ENCODE results near the gene LZTFL1.
"Not testable (repeated sequence)": the region's sequence is repeated elsewhere in the genome, so short reads cannot be mapped to it uniquely, and the experiment has no call there.

The LZTFL1 gene

DNA sequence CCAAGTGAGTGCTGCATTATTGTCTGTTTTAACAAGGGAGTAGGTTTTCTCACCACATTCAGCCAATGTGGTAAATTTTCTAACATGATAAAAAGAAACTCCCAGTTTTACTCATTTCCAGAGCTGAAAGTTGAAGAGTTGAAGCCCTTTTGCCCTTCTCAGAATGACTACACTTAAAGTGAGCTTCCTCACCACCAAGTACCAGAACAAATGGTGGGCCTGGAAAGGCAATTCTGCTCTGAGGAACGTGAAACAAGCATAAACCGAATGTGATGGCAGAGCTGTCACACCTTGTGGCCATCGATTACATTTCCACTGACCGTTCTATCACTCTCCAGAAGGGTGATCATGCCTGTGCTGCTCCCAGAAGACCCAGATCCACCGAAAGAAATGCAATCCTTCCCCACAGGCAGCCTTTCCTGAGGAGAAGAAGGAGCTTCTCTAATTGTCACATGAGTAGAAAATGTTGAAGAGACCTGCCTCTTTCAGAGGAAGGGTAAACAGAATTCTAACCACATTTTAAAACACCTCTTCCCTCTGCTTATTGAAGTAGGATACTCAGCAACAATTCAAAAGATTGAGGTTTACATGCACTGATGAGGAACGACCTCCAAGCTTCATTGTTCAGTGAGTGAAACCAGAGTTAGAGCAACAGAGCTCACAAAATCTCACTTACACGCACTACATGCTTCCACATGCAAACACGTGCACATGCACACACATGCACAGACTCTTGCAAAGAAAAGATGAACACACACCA is 23.0 kb upstream of the LZTFL1 start:
- no peak for DNase-seq

GRCh38 chr3:45861043-45861719 is 19.3 kb upstream of the LZTFL1 start:
- DNase-seq, result no peak

- no peak for DNase-seq
Measured at GRCh38 chr3:45860481-45860880, 18.6 kb upstream of the LZTFL1 start.

GRCh38 chr3:45858809-45859543 is 17.1 kb upstream of the LZTFL1 start:
- no peak for DNase-seq

DNA sequence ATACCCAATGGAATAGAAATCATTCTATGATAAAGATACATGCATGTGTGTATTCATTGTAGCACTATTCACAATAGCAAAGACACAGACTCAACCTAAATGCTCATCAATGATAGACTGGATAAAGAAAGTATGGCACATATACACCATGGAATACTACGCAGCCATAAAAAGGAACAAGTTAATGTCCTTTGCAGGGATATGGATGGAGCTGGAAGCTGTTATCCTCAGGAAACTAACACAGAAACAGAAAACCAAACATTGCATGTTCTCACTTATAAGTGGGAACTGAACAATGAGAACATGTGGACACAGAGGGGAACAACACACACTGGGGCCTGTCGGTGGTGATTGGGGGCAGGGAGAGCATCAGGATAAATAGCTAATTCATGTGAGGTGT is 15.1 kb upstream of the LZTFL1 start:
- DNase-seq, result not testable (repeated sequence)

- DNase-seq, result not testable (repeated sequence)
Measured at GRCh38 chr3:45856323-45856722, 14.4 kb upstream of the LZTFL1 start.

- DNase-seq, result no peak
Measured at GRCh38 chr3:45852828-45853227, 10.9 kb upstream of the LZTFL1 start.

DNA sequence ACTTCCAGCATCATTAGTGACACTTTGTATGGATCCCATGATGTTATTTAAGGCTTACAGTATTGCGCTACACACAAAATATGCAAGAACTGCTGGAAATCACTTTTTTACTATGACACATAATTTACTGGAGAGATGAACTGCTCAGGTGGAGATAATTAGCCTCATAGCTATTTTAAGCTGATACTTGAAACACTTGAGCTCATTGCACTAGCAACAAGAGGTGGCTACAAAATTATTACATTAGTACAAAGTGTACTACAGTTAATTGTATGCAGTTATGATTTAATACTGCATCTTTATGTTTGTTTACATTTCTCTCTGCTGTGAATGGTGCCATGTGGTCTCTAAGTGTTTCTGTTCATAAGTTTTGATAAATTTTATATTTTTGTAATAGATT is 6.5 kb upstream of the LZTFL1 start:
- no peak for DNase-seq

DNA sequence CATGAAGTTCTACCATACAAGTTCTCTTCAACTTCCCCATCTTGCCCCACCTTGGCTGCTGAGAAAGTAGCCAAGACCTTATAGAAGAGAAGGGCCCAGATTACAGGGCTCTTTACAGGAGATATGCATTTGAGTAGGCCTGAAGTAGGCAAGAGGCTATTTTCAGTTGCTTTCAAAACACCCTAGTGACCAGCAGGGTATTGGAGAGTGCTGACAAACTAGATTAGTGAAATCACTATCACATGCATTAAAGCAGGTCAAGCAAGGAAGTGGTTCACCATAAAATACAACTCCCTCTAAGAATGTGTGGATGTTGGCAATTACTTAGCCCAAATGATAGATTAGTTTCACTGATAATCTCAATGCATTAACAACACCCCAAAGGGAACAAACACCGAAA is 2.7 kb upstream of the LZTFL1 start:
- no peak for DNase-seq

GRCh38 chr3:45842851-45843625 is 1.1 kb upstream of the LZTFL1 start:
- no peak for DNase-seq

DNA sequence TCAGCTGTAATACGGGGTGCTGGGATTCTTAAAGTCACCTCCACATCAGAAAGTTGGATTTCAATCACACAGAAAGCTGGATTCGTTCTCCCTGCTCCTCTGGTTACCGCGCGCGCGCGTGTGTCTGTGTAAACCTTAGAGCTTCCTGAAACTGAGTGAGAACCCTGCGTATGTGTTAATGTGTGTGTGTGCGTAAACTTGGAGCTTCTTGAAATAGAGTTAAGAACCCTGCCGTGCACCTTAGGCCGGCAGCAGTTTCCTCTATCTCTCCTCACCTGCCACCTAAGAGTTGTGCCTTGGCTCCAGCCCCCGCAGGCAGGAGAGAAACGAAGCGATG is 531 bp downstream of the LZTFL1 start:
- no peak for DNase-seq

DNA sequence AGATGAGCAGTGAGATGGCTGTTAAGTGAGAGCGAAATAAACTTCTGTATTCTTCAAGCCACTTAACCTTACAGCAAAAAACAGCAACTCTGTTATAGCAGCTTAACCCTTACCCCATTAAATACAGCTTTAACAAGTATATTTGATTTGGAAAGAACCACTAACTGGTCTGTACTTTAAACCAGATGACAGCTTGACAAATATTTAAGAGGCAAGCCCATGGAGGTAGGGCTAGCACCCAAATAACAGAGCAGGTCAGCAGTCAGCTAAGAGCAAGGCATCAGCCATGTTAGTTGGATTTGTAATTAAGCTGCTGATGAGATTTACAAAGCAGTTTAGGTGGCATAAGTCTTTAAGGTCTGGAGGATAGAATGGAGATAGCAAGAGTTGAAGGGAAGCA is 3.5 kb downstream of the LZTFL1 start:
- no peak for DNase-seq

DNA sequence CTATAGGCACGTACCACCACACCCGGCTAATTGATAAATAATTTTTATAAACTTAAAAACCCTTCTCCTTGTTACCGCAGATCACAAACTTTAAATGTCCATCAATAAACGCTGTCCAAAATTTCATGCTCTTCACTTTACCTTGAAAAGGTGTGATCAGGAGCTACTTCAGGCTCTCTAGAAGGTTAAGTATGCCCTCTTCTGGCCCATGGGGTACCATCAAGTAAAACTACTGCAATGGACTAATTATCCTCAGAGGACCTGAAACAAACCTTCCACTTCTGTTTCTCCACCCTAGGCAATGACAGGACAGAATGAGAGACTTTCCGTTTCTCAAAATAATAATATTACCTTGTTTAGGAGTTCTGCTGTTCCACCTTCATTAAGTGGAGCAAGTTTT is 9.2 kb downstream of the LZTFL1 start:
- DNase-seq, result no peak

GRCh38 chr3:45830121-45830520 is 11.8 kb downstream of the LZTFL1 start:
- no peak for DNase-seq

DNA sequence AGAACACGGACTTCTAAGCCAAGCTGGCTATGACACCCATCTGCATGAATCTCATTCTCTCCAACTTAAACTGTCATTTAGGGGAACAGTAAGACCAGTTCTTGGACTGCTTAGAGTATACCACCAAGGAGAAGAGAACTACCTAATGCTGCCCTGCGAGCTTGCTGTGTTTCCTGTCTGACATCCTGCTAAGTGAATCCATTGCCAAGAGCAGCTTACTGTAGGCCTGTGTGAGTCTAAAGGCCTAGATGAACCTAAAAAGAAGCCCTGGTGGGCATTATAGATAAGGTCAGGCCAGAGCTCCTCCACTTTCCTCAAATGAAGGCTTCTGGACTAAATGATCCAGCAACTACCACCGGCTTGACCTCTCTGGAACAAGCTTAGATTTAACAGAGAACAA is 15.0 kb downstream of the LZTFL1 start:
- no peak for DNase-seq

- DNase-seq, result no peak
Measured at GRCh38 chr3:45826321-45826720, 15.6 kb downstream of the LZTFL1 start.

- DNase-seq, result no peak
Measured at GRCh38 chr3:45821127-45821526, 20.8 kb downstream of the LZTFL1 start.

DNA sequence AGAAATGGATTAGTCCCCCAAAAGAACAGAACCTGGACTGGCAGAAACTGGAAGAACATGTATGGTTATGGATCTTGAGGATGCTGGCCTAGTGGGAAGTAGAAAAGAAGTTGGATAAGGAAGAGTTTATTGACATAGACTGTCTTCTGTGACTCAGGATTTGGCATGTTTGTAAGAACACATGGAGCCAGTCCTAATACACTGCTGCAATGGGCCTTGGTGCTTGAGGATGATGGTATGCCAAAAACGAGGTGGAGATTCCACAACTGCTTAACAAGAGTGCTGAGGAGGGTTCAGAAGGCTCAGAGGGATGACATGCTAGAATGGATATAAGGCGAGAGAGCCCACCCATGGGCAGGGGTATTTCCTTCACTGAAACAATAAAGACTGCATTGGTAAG is 22.4 kb downstream of the LZTFL1 start:
- DNase-seq, result no peak

DNA sequence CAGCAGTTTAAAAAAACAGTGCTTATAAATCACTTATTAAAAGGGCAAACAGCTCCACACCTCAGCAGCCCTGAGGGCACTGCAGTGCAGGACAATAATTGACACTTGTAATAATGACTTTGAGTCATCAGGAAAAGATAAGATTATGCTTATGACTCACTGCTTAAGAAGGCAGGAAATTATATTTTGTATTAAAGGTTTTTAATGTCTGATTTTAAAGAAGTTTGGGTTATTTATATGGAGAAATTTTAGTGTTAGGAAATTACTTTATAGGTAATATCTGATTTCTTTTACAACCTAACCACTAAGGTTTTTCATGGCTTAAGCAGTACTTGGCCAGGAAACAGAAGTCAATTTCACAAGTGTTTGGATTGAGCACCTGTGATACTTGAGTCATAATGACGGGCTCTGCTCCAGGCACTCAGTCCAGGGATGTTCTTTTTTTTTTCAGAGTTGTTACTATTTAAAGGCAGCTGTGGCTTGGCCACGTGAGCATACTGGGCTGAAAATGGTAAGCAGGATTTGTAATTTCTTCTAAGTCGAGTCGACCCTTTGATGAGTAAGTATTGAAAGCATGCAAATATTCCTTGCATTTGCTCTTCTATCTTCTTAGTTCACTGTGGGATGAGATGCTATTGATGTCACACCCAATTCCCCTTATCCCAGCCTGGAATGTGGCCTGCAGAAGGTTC is 23.9 kb downstream of the LZTFL1 start:
- DNase-seq, result no peak

DNA sequence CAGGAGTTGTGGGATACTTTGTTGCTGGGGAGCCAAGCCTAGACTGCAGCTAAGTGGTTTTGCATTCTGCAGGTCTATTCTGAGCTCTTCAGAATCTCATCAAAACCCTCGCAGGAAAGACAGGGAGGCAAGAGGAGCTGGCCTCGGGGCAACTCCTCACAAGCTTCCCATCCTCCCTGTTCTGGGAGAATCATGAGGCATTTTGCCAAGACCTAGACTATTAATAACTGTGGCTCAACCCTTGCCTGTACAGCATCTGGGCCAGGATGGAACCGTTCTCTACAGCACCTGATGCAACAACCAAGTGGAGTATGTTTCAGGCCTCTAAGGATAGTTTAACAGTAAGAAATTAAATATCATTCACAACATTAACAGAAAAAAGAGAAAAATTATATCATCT is 25.4 kb downstream of the LZTFL1 start:
- no peak for DNase-seq

DNA sequence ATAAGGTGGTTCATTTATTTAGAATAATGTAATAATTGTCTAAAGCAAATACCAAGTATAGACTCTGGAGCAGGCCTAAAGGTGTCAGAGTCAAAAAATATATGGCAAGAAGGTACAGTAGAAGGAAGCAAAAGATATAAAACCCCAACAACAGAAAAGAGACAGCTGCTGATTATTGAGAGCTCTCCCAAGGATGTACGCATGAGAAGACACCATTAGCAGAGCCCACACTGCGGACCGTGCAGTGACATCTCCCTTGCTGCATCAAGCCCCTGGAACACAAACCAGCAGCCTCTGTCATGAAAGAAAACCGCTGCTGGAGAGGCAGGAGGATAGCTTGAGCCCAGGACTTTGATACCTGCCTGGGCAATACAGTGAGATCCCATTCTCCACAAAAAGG is 27.6 kb downstream of the LZTFL1 start:
- DNase-seq, result no peak

DNA sequence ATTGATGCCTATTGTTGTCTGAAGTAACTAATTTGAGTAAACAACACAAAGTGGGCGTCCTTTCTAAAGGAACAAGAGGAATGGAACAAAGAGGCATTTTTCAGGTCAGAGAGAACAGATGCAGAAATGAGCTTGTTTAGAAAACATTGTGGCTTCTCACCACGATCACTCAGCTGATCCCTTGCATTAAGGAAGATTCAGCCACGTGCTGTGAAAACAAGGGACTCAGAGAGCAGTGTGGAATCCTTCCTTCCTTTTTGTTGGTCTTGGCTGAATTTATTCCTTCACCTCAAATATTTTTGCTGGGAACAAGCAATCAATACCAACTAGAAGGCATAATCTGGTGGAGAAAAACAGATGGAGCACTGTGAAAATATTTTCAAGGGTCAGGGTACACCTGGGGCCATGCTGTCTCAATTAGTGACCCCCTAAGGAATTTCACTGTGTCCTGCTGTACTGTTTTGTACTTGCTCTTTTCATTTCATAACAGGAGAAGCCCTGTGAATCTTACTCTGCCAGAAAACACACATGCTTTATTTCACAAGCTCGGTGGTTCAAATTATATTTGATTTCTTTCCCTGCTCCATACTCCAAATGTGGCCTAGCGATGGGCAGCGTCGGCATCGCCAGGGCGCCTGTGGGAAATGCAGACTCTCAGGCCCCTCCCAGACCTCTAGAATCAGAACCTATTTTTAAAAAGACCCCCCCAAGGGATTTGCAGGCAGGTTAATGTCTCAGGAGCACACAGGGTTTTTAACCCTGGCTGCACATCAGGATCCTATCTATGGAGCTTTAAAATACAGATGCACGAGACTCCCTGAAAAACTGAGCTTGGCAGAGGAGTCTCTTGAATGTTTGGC is 34.0 kb downstream of the LZTFL1 start:
- peak; percentile 27 for DNase-seq

Data from COR-L47 (cell line).